ENCODE data around the gene EFCAB13. TPM values are rescaled to one million over a fixed set of nuclear protein-coding genes. Genes with fewer than 3 reads are reported as not detected.
A peak's percentile ranks its signal among the peaks of the same experiment; 100 is the strongest.

Gene EFCAB13
- polyA plus RNA-seq, 2 of the 4 experiments (the other 2 are of a cell fraction), result 2.9 to 6.0 TPM

- no peak overlapping the region for H3K27ac ChIP-seq
- TF ChIP-seq REST (IDR thresholded peaks at IDR 0.05) (no peak), FOXS1 (CRISPR knock-in tag; IDR thresholded peaks at IDR 0.05) (no peak), CBX2 (IDR thresholded peaks at IDR 0.05; ENCODE audit: borderline replicate concordance, low read depth) (no peak), SMC3 (IDR thresholded peaks at IDR 0.05) (no peak), EHF (CRISPR knock-in tag; IDR thresholded peaks at IDR 0.05) (no peak), CHD2 (IDR thresholded peaks at IDR 0.05; ENCODE audit: low read length, partially characterized antibody) (no peak)
- ChIA-PET POLR2A (no interaction called here), CTCF (no interaction called here)
- DNase-seq (ENCODE audit: low read depth in 1 of 2, low spot score in 1 of 2) (no peak), ATAC-seq (no peak), FAIRE-seq (peak; percentile 63)
- no peak overlapping the region for H3K4me3 ChIP-seq
- H3K9me3 ChIP-seq, result no peaks in the 10 kb centered on the region
- H3K4me1 ChIP-seq, result no peaks in the 10 kb centered on the region
- 79% methylated on average over 2 of the region's 2 CpGs for WGBS (ENCODE audit: missing lambda C conversion rate)
- no peak overlapping the region for H3K4me2 ChIP-seq
Observed at GRCh38 chr17:47401100-47401499, 77.3 kb downstream of the EFCAB13 start.

- 89% methylated on average over 3 of the region's 3 CpGs for whole genome bisulfite sequencing (ENCODE audit: missing lambda C conversion rate)
- POLR2A ChIA-PET, result no interaction called here
- Histone ChIP-seq H3K4me3 (no peak overlapping the region), H3K9me3 (no peaks in the 10 kb centered on the region), H3K4me1 (no peaks in the 10 kb centered on the region), H3K4me2 (no peak overlapping the region), H3K27ac (no peak overlapping the region)
- DNase-seq (ENCODE audit: low read depth in 1 of 2, low spot score in 1 of 2) (no peak), ATAC-seq (no peak), FAIRE-seq (no peak)
- TF ChIP-seq FOXS1 (CRISPR knock-in tag; IDR thresholded peaks at IDR 0.05), result no peak
- CTCF ChIA-PET, result interaction anchor here (0.9 to 1.0 kb wide), 2 partner anchors 89 to 214 kb away, joined by 3 read pairs; no protein-coding TSS in a partner anchor
Observed at GRCh38 chr17:47404006-47404405, 80.3 kb downstream of the EFCAB13 start.

GRCh38 chr17:47404875-47405274, 81.1 kb downstream of the EFCAB13 start:
- no peak overlapping the region for H3K4me3 ChIP-seq
- no peak overlapping the region for H3K27ac ChIP-seq
- DNase-seq (ENCODE audit: low read depth in 1 of 2, low spot score in 1 of 2), result no peak
- no peak for ATAC-seq
- H3K4me2 ChIP-seq, result no peak overlapping the region
- no peak for TF ChIP-seq ATOH8 (CRISPR knock-in tag; IDR thresholded peaks at IDR 0.05; ENCODE audit: low read depth)
- no peak for TF ChIP-seq FOSL2 (IDR thresholded peaks at IDR 0.05)
- TF ChIP-seq FOSL2 (CRISPR knock-in tag; IDR thresholded peaks at IDR 0.05), result no peak
- TF ChIP-seq HOXA7 (CRISPR knock-in tag; IDR thresholded peaks at IDR 0.05), result no peak
- TF ChIP-seq CBX8 (IDR thresholded peaks at IDR 0.05), result no peak
- TF ChIP-seq BCL3 (IDR thresholded peaks at IDR 0.05), result no peak
- no peak for TF ChIP-seq REST (IDR thresholded peaks at IDR 0.05)
- TF ChIP-seq ELK1 (IDR thresholded peaks at IDR 0.05; ENCODE audit: low read depth, low read length), result no peak
- no peak for TF ChIP-seq NFE2L2 (conservative IDR thresholded peaks at IDR 0.05; ENCODE audit: low read length)
- TF ChIP-seq CEBPB (IDR thresholded peaks at IDR 0.05), result no peak
- TF ChIP-seq SREBF2 (IDR thresholded peaks at IDR 0.05), result no peak
- TF ChIP-seq HOXB5 (CRISPR knock-in tag; IDR thresholded peaks at IDR 0.05), result no peak
- FAIRE-seq, result no peak
- H3K9me3 ChIP-seq, result no peaks in the 10 kb centered on the region
- ChIA-PET CTCF (interaction anchor here (0.9 kb wide), 1 partner anchor 213 kb away, joined by 3 read pairs; no protein-coding TSS in a partner anchor), POLR2A (no interaction called here)
- H3K4me1 ChIP-seq, result no peaks in the 10 kb centered on the region

All from A549 (cell line).